ENCODE results near the gene PAN3.

PAN3 gene

GRCh38 chr13:28338742-28339141 is 200.4 kb downstream of the PAN3 start:
- DNase-seq (ENCODE audit: low read depth): no peak

- DNase-seq (ENCODE audit: low read depth): no peak
These were observed 201.1 kb downstream of the PAN3 start for GRCh38 chr13:28339419-28339818.

DNA sequence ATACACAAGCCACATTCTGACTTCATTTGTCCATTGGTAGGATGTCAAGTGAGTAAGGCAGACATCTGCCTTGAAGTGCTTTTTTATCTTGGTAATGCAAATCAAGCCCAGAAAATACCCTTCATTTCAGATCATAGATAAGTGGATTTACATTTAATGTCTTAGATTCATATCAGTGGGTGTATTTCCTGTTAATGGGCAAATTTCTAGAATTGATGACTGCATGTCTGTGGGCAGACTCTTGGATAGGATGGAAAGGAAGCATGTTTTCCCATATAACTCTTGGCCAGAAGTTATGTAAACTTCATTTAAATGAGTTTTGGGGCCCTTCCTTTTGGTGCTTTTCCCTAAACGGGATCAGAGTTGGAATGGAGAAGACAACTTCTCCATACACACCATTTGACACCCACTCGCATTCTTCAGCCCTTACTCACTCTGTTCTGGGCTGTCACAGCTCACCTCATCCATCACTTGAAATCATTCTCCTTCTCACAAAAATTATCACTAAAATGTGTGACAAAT is 202.0 kb downstream of the PAN3 start:
- DNase-seq (ENCODE audit: low read depth): no peak

- DNase-seq (ENCODE audit: low read depth): no peak
These were observed 203.9 kb downstream of the PAN3 start for GRCh38 chr13:28342251-28342650.

DNA sequence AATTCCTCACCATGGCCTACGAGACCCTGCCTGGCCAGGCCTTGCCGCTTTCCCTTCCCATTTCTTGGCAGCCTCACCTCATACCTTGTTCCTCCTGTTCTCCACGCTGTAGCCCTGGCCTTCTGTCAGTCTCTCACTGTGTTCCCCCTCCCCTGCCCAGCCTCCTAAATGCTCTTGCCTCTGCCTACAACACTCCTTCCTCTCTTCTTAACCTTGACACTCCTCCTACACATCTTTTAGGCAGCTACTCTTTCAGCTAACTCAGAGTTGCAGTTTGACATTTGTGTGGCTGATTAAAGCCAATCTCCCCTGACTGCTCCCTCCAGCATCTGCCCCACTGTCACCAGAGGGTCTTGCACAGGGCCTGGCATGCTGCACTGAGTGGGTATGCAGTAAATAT is 205.8 kb downstream of the PAN3 start:
- no peak for DNase-seq (ENCODE audit: low read depth)

Data from GM04504 (cell line).